Breast epithelium (tissue), 4 donors: ENCODE measurements around the gene SPSB3. TPM values are rescaled to one million over a fixed set of nuclear protein-coding genes. Genes with fewer than 3 reads are reported as not detected.

Experiments used
- DNase-seq, 2 donors: peaks; one replicate each; pipeline ENCODE4 v3.0.0-alpha.2; 2019; ENCODE audit warnings: low spot score in 2 of 2
- H3K27ac ChIP-seq, 2 donors: fragments of 200-600 bp; sonication (generic) in 1 of 2; one replicate each; pipeline ENCODE4 v1.5.1; 2016 to 2019; ENCODE audit warnings: mild to moderate bottlenecking in 1 of 2
- H3K27me3 ChIP-seq, 2 donors: fragments of 200-600 bp; sonication (generic) in 1 of 2; one replicate each; pipeline versions ENCODE4 v1.5.1 to v1.6.0; 2017 to 2019; ENCODE audit warnings: control low read depth in 1 of 2, mild to moderate bottlenecking in 1 of 2
- H3K36me3 ChIP-seq: fragments of 200-600 bp; one replicate; pipeline ENCODE4 v1.5.1; 2019
- H3K4me1 ChIP-seq, 2 donors: fragments of 200-600 bp; sonication (generic); one replicate each; pipeline ENCODE4 v1.5.1; 2016 to 2019; ENCODE audit warnings: control low read depth in 1 of 2
- H3K4me3 ChIP-seq, 3 donors: fragments of 200-600 bp; sonication (generic); 1 replicate in 2 of 3; 2 replicates in 1 of 3; pipeline ENCODE4 v1.5.1; 2016 to 2019; ENCODE audit warnings: mild to moderate bottlenecking in 3 of 3, moderate library complexity in 2 of 3
- H3K9me3 ChIP-seq, 2 donors: fragments of 200-600 bp; sonication (generic) in 1 of 2; one replicate each; pipeline ENCODE4 v1.5.1; 2016 to 2019; ENCODE audit warnings: control low read depth in 1 of 2
- CTCF ChIP-seq, 3 donors: fragments of 450-650 bp; IDR thresholded peaks; one replicate each; pipeline ENCODE4 v1.5.1; 2016 to 2017; ENCODE audit warnings: antibody characterized with exemption in 3 of 3, mild to moderate bottlenecking in 3 of 3, moderate library complexity in 3 of 3
- POLR2A ChIP-seq: fragments of 450-650 bp; IDR thresholded peaks from one replicate; pipeline ENCODE4 v1.6.1; 2016; ENCODE audit warnings: antibody characterized with exemption, mild to moderate bottlenecking, moderate library complexity
- POLR2AphosphoS5 ChIP-seq, 3 donors: sonication (generic); formaldehyde crosslinking; IDR thresholded peaks; one replicate each; pipeline ENCODE4 v1.6.1; 2017; ENCODE audit warnings: antibody characterized with exemption in 3 of 3
- intact Hi-C: fragments of 100-400 bp; cut with DNase I; formaldehyde crosslinking; loops from one replicate; pipeline ENCODE4 v1.15.1; 2023; ENCODE audit warnings: low total_unique reads
- total RNA-seq, 3 donors: library from RNA; depleted of rRNA; stranded (reverse); fragments of >200 nt; gene quantifications; one replicate each; pipeline ENCODE4 v1.1.0, GENCODE V29; 2016

SPSB3 gene
- total RNA-seq, 3 donors from 2014 or later, result 84.9 to 107 (median 88.5) TPM

- peaks cover 16 to 25% of the 10 kb centered on the region in 2 donors for H3K4me1 ChIP-seq
- H3K36me3 ChIP-seq, result peaks cover 5% of the 10 kb centered on the region
- peak within 1 kb of the TSS; percentile 85 to 94 for H3K27ac ChIP-seq
- intact Hi-C loops, result no loop called here
- peak in 1 of 2 donors; percentile 79 for DNase-seq
- H3K27me3 ChIP-seq, result no peaks in the 10 kb centered on the region
- H3K4me3 ChIP-seq, result peak within 1 kb of the TSS; percentile 91 to 97 (median 94)
- TF ChIP-seq POLR2A (peak; percentile 19), CTCF (IDR thresholded peaks at IDR 0.05) (peak; percentile 19 to 69 (median 65)), POLR2AphosphoS5 (IDR thresholded peaks at IDR 0.05) (peak; percentile 72 to 87 (median 83))
- H3K9me3 ChIP-seq, result no peaks in the 10 kb centered on the region
These were observed 9.3 kb downstream of the SPSB3 start, which contains the start of gene MRPS34 for GRCh38 chr16:1772908-1773702. MRPS34 (minus strand) TSS chr16:1773134; CDS start chr16:1773119, 15 bp downstream.

GRCh38 chr16:1772362-1772907 lies 9.9 kb downstream of the SPSB3 start, which contains the start of gene EME2:
EME2 (plus strand) TSS chr16:1772810; CDS start chr16:1773228, 418 bp downstream.
- peak within 1 kb of the TSS; percentile 91 to 97 (median 94) for H3K4me3 ChIP-seq
- H3K27me3 ChIP-seq, result no peaks in the 10 kb centered on the region
- TF ChIP-seq POLR2AphosphoS5 (IDR thresholded peaks at IDR 0.05), result no peak
- no peak for TF ChIP-seq POLR2A
- no peak for TF ChIP-seq CTCF (IDR thresholded peaks at IDR 0.05)
- H3K27ac ChIP-seq, result peak within 1 kb of the TSS; percentile 85 to 94
- H3K36me3 ChIP-seq, result peaks cover 5% of the 10 kb centered on the region
- intact Hi-C loops, result no loop called here
- no peaks in the 10 kb centered on the region for H3K9me3 ChIP-seq
- peaks cover 16 to 25% of the 10 kb centered on the region in 2 donors for H3K4me1 ChIP-seq
- DNase-seq, result no peak

GRCh38 chr16:1771864-1772361 lies 10.5 kb downstream of the SPSB3 start:
- intact Hi-C loops, result no loop called here
- Histone ChIP-seq H3K4me3 (peak overlapping the region; percentile 91 to 97 (median 94)), H3K27ac (peak overlapping the region; percentile 51 to 69), H3K27me3 (no peaks in the 10 kb centered on the region), H3K4me1 (peaks cover 16 to 25% of the 10 kb centered on the region in 2 donors), H3K36me3 (peaks cover 5% of the 10 kb centered on the region), H3K9me3 (no peaks in the 10 kb centered on the region)
- no peak for DNase-seq
- TF ChIP-seq POLR2AphosphoS5 (IDR thresholded peaks at IDR 0.05) (no peak), POLR2A (no peak), CTCF (IDR thresholded peaks at IDR 0.05) (no peak)

GRCh38 chr16:1771188-1771863 lies 11.0 kb downstream of the SPSB3 start, which contains the start of gene NME3:
NME3 (minus strand) TSS chr16:1771543; CDS start chr16:1771534, 9 bp downstream.
- H3K36me3 ChIP-seq, result no peaks in the 10 kb centered on the region
- peak; percentile 65 to 79 for DNase-seq
- intact Hi-C loops, result no loop called here
- H3K27ac ChIP-seq, result peak within 1 kb of the TSS; percentile 51 to 69
- peaks cover 16 to 25% of the 10 kb centered on the region in 2 donors for H3K4me1 ChIP-seq
- TF ChIP-seq POLR2AphosphoS5 (IDR thresholded peaks at IDR 0.05) (no peak), CTCF (IDR thresholded peaks at IDR 0.05) (no peak)
- H3K4me3 ChIP-seq, result peak within 1 kb of the TSS; percentile 91 to 97 (median 94)
- no peaks in the 10 kb centered on the region for H3K27me3 ChIP-seq
- no peaks in the 10 kb centered on the region for H3K9me3 ChIP-seq
